ENCODE measurements around the gene IGF1R. TPM values are rescaled to one million over a fixed set of nuclear protein-coding genes. Genes with fewer than 3 reads are reported as not detected.
"Not testable (repeated sequence)": the region's sequence is repeated elsewhere in the genome, so short reads cannot be mapped to it uniquely, and the experiment has no call there.

The IGF1R gene
- total and polyA plus RNA-seq, 12 donors, result 8.6 to 138 (median 66.0) TPM

- TF ChIP-seq CTCF (IDR thresholded peaks at IDR 0.05) (no peak), POLR2A (IDR thresholded peaks at IDR 0.05) (no peak)
- WGBS, 4 donors, result 87 to 93% (median 93%) methylated on average over 6 of the region's 6 CpGs
- Histone ChIP-seq H3K27me3 (peaks cover 9% of the 10 kb centered on the region), H3K9me3 (replicated peaks in 1 of 3) (no peaks in the 10 kb centered on the region), H3K4me1 (replicated peaks in 1 of 2) (no peaks in the 10 kb centered on the region), H3K36me3 (replicated peaks in 1 of 2) (no peaks in the 10 kb centered on the region), H3K27ac (no peak overlapping the region), H3K4me3 (no peak overlapping the region)
- no peak for DNase-seq
- intact Hi-C loops (cut with DNase I), result no loop called here
Observed at GRCh38 chr15:98614681-98615080, 33.7 kb upstream of the IGF1R start.

GRCh38 chr15:98616397-98616796, 31.9 kb upstream of the IGF1R start:
- Histone ChIP-seq H3K36me3 (replicated peaks in 1 of 2) (no peaks in the 10 kb centered on the region), H3K4me1 (replicated peaks in 1 of 2) (no peaks in the 10 kb centered on the region), H3K9me3 (replicated peaks in 1 of 3) (no peaks in the 10 kb centered on the region), H3K4me3 (no peak overlapping the region), H3K27me3 (peaks cover 26% of the 10 kb centered on the region), H3K27ac (no peak overlapping the region)
- DNase-seq, result no peak
- WGBS, 4 donors, result 64 to 77% (median 71%) methylated on average over 10 of the region's 10 CpGs
- no peak for TF ChIP-seq POLR2A (IDR thresholded peaks at IDR 0.05)
- TF ChIP-seq CTCF (IDR thresholded peaks at IDR 0.05), result no peak
- intact Hi-C loops (cut with DNase I), result no loop called here

GRCh38 chr15:98617328-98617980, 30.9 kb upstream of the IGF1R start:
- H3K27ac ChIP-seq, result no peak overlapping the region
- no peak for DNase-seq
- no peak for TF ChIP-seq POLR2A (IDR thresholded peaks at IDR 0.05)
- TF ChIP-seq CTCF (IDR thresholded peaks at IDR 0.05), result no peak
- 78 to 85% (median 81%) methylated on average over 5 of the region's 5 CpGs for WGBS, 4 donors
- peaks cover 37% of the 10 kb centered on the region for H3K27me3 ChIP-seq
- no peaks in the 10 kb centered on the region for H3K4me1 ChIP-seq (replicated peaks in 1 of 2)
- no peaks in the 10 kb centered on the region for H3K36me3 ChIP-seq (replicated peaks in 1 of 2)
- intact Hi-C loops (cut with DNase I), result no loop called here
- no peak overlapping the region for H3K4me3 ChIP-seq
- H3K9me3 ChIP-seq (replicated peaks in 1 of 3), result no peaks in the 10 kb centered on the region

GRCh38 chr15:98618576-98618975, 29.8 kb upstream of the IGF1R start:
- intact Hi-C loops (cut with DNase I); DNase-seq: not testable (repeated sequence)
- WGBS, 4 donors, result 85 to 95% (median 91%) methylated on average over 12 to 13 of the region's 13 CpGs

GRCh38 chr15:98620020-98620419, 28.3 kb upstream of the IGF1R start:
- intact Hi-C loops (cut with DNase I), result no loop called here
- Histone ChIP-seq H3K27ac (no peak overlapping the region), H3K4me3 (no peak overlapping the region), H3K9me3 (replicated peaks in 1 of 3) (no peaks in the 10 kb centered on the region), H3K36me3 (replicated peaks in 1 of 2) (no peaks in the 10 kb centered on the region), H3K4me1 (replicated peaks in 1 of 2) (no peaks in the 10 kb centered on the region), H3K27me3 (peaks cover 59% of the 10 kb centered on the region)
- WGBS, 4 donors, result 81 to 87% (median 85%) methylated on average over 8 of the region's 8 CpGs
- DNase-seq, result no peak
- TF ChIP-seq CTCF (IDR thresholded peaks at IDR 0.05) (no peak), POLR2A (IDR thresholded peaks at IDR 0.05) (no peak)

More at GRCh38 chr15:98618576-98618975, 29.8 kb upstream of the IGF1R start:
- not testable (repeated sequence) for H3K36me3 ChIP-seq (replicated peaks in 1 of 2); H3K4me1 ChIP-seq (replicated peaks in 1 of 2); H3K27ac ChIP-seq; H3K9me3 ChIP-seq (replicated peaks in 1 of 3); H3K4me3 ChIP-seq
- peaks cover 48% of the 10 kb centered on the region for H3K27me3 ChIP-seq

Measured in adrenal gland (tissue), 12 donors.